ENCODE results near the gene ETFB. TPM values are rescaled to one million over a fixed set of nuclear protein-coding genes. Genes with fewer than 3 reads are reported as not detected.

ETFB gene
- polyA plus RNA-seq, 1 of the 3 experiments (the other 2 are of a cell fraction), result 169 TPM

DNA sequence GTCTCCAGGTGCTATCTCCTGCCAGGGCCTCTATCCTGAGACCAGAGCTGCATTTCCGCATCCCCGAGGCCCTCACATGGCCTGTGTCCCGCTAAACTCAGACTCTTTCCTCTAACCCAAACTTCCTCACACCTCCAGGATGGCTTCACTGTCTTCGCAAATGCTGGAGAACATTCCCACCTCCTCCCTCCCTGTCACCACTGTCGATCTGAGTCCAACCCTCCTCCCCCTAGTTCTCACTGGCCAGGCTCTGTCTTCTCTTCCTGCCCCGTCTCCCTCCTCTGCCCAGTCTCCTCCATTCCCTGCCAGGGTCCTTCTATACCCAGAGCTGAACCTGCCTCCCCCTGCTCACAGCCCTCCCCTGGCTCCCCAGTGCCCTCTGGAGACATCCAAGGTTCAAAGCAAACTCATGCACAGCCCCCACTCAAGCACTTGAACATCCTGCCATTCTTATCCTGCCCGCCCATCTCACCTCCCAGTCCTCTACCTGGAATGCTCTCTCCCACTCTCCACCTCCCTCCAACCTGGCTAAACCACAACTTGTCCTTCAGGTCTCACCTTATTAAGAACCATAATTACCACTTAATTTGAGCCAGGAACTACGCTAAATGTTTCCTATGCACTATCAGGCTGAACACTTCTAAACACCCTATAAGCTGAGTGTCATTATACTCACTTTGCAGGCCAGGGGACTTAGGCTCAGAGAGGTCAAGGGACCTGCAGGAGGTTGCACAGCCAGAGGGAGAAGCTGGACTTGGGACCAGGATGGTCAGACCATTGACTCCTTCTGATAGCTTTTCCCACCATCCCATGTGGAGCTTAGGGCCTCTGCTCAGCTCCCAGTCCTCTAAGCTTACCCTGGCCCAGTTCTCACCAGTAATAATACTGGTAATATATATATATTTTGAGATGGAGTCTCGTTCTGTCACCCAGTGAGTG is 23.3 kb downstream of the ETFB start:
- Histone ChIP-seq H3K4me1 (ENCODE audit: control insufficient read depth in 1 of 2, insufficient read depth in 2 of 2, low read depth in 1 of 2, low read length in 1 of 2) (peaks cover 0 to 8% of the 10 kb centered on the region in 2 experiments; a peak in 1 of 4 replicates), H3K27me3 (ENCODE audit: insufficient read depth) (no peaks in the 10 kb centered on the region), H2AFZ (ENCODE audit: low read depth) (no peak overlapping the region), H3F3A (replicated peaks; ENCODE audit: insufficient read depth) (peaks cover 3% of the 10 kb centered on the region), H3K9me2 (no peaks in the 10 kb centered on the region), H3K4me3 (ENCODE audit: low read depth in 2 of 2, low read length in 1 of 2) (no peak overlapping the region), H3K4me2 (no peak overlapping the region), H3K79me2 (ENCODE audit: insufficient read depth) (no peaks in the 10 kb centered on the region), H3K9me3 (no peaks in the 10 kb centered on the region), H3K27ac (ENCODE audit: low read depth in 2 of 2, low read length in 1 of 2) (no peak overlapping the region), H4K20me1 (ENCODE audit: insufficient read depth) (no peaks in the 10 kb centered on the region), H3K9ac (no peak overlapping the region), H3K36me3 (replicated peaks in 1 of 2; ENCODE audit: control insufficient read depth in 1 of 2, insufficient read depth in 2 of 2, low read length in 1 of 2) (no peaks in the 10 kb centered on the region)
- ChIA-PET POLR2A (interaction anchor here (1.3 kb wide), 1 partner anchor 22 kb away, joined by 4 read pairs; no protein-coding TSS in a partner anchor), CTCF (interaction anchor here (1.3 to 2.1 kb wide), 4 partner anchors 13 to 435 kb away, joined by 3 to 8 read pairs (median 4); no protein-coding TSS in a partner anchor)
- TF ChIP-seq, protein P1, sequence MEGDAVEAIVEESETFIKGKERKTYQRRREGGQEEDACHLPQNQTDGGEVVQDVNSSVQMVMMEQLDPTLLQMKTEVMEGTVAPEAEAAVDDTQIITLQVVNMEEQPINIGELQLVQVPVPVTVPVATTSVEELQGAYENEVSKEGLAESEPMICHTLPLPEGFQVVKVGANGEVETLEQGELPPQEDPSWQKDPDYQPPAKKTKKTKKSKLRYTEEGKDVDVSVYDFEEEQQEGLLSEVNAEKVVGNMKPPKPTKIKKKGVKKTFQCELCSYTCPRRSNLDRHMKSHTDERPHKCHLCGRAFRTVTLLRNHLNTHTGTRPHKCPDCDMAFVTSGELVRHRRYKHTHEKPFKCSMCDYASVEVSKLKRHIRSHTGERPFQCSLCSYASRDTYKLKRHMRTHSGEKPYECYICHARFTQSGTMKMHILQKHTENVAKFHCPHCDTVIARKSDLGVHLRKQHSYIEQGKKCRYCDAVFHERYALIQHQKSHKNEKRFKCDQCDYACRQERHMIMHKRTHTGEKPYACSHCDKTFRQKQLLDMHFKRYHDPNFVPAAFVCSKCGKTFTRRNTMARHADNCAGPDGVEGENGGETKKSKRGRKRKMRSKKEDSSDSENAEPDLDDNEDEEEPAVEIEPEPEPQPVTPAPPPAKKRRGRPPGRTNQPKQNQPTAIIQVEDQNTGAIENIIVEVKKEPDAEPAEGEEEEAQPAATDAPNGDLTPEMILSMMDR (IDR thresholded peaks at IDR 0.05), result no peak
- no peak for TF ChIP-seq RAD21 (IDR thresholded peaks at IDR 0.05; ENCODE audit: low read length)
- TF ChIP-seq RFX5 (IDR thresholded peaks at IDR 0.05; ENCODE audit: low read length), result no peak
- no peak for TF ChIP-seq TCF12 (IDR thresholded peaks at IDR 0.05)
- TF ChIP-seq NRF1 (IDR thresholded peaks at IDR 0.05; ENCODE audit: low read depth, low read length), result no peak
- no peak for TF ChIP-seq TEAD4 (IDR thresholded peaks at IDR 0.05; ENCODE audit: borderline replicate concordance, insufficient read depth)
- no peak for TF ChIP-seq JUND (IDR thresholded peaks at IDR 0.05)
- TF ChIP-seq, protein P2, sequence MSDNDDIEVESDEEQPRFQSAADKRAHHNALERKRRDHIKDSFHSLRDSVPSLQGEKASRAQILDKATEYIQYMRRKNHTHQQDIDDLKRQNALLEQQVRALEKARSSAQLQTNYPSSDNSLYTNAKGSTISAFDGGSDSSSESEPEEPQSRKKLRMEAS (IDR thresholded peaks at IDR 0.05; ENCODE audit: low read depth), result no peak
- 69% methylated on average over 8 of the region's 9 CpGs for WGBS (ENCODE audit: low lambda C conversion rate)
- DNase-seq, result no peak

DNA sequence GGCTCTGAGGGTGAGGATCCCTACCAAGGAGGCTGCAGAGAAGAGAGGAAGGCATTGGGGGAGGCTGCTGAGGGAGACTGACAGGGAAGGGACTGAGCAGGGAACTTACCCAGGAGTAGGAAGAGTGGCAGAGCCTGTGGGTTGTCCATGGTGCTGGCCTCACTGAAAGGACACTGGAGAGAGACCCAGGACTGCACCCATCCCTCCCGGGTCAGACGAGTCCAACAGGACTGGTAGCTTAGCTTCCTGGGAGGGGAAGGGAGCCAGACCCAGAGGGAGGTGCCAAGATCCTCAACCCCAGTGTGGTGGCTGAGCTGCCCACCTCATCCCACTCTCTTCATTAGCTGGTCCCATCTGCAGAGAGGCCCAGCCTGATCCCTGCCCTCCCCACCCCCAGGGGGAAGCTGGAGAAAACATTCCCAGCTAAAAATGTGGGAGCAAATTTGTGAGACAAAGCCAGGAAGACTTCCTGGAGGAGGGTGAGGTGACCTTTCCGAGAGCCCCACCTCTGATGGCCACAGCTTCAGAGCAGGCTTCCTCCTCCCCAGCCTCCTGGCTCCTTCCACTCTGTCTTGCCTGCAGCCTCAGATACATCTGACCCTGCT is 24.1 kb downstream of the ETFB start, which contains the start of gene VSIG10L:
VSIG10L (minus strand) TSS at position 164 of the 605 bp plus-strand sequence; CDS start at position 149, 15 bp downstream.
- Histone ChIP-seq H3K4me2 (no peak within 1 kb of the TSS), H3K27ac (ENCODE audit: low read depth in 2 of 2, low read length in 1 of 2) (no peak within 1 kb of the TSS), H4K20me1 (ENCODE audit: insufficient read depth) (no peaks in the 10 kb centered on the region), H3K36me3 (replicated peaks in 1 of 2; ENCODE audit: control insufficient read depth in 1 of 2, insufficient read depth in 2 of 2, low read length in 1 of 2) (no peaks in the 10 kb centered on the region), H3K9me2 (no peaks in the 10 kb centered on the region), H3K79me2 (ENCODE audit: insufficient read depth) (no peaks in the 10 kb centered on the region), H3K4me3 (ENCODE audit: low read depth in 2 of 2, low read length in 1 of 2) (no peak within 1 kb of the TSS), H3F3A (replicated peaks; ENCODE audit: insufficient read depth) (peaks cover 3% of the 10 kb centered on the region), H2AFZ (ENCODE audit: low read depth) (no peak within 1 kb of the TSS), H3K9me3 (no peaks in the 10 kb centered on the region), H3K27me3 (ENCODE audit: insufficient read depth) (no peaks in the 10 kb centered on the region), H3K9ac (no peak within 1 kb of the TSS), H3K4me1 (ENCODE audit: control insufficient read depth in 1 of 2, insufficient read depth in 2 of 2, low read depth in 1 of 2, low read length in 1 of 2) (peaks cover 0 to 8% of the 10 kb centered on the region in 2 experiments; a peak in 1 of 4 replicates)
- 71% methylated on average over 3 of the region's 3 CpGs for WGBS (ENCODE audit: low lambda C conversion rate)
- DNase-seq, result no peak
- POLR2A ChIA-PET, result interaction anchor here (1.3 kb wide), 1 partner anchor 23 kb away, joined by 4 read pairs; no protein-coding TSS in a partner anchor
- no peak for TF ChIP-seq SMC3 (IDR thresholded peaks at IDR 0.05; ENCODE audit: low read depth, low read length)
- TF ChIP-seq, protein P2 (IDR thresholded peaks at IDR 0.05; ENCODE audit: low read depth), result no peak
- TF ChIP-seq, protein P3, sequence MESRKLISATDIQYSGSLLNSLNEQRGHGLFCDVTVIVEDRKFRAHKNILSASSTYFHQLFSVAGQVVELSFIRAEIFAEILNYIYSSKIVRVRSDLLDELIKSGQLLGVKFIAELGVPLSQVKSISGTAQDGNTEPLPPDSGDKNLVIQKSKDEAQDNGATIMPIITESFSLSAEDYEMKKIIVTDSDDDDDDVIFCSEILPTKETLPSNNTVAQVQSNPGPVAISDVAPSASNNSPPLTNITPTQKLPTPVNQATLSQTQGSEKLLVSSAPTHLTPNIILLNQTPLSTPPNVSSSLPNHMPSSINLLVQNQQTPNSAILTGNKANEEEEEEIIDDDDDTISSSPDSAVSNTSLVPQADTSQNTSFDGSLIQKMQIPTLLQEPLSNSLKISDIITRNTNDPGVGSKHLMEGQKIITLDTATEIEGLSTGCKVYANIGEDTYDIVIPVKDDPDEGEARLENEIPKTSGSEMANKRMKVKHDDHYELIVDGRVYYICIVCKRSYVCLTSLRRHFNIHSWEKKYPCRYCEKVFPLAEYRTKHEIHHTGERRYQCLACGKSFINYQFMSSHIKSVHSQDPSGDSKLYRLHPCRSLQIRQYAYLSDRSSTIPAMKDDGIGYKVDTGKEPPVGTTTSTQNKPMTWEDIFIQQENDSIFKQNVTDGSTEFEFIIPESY (IDR thresholded peaks at IDR 0.05; ENCODE audit: borderline replicate concordance, low read depth), result no peak
- no peak for TF ChIP-seq GABPA (IDR thresholded peaks at IDR 0.05; ENCODE audit: low read depth)
- TF ChIP-seq FOXM1 (IDR thresholded peaks at IDR 0.05; ENCODE audit: low read depth), result no peak
- TF ChIP-seq FOSL2 (IDR thresholded peaks at IDR 0.05; ENCODE audit: borderline replicate concordance, low read depth), result no peak
- TF ChIP-seq TAF1 (IDR thresholded peaks at IDR 0.05; ENCODE audit: borderline replicate concordance, low read depth, low read length), result no peak
- no peak for TF ChIP-seq JUND (IDR thresholded peaks at IDR 0.05)
- no peak for TF ChIP-seq CHD2 (IDR thresholded peaks at IDR 0.05; ENCODE audit: low read length, partially characterized antibody)
- no peak for TF ChIP-seq RAD21 (IDR thresholded peaks at IDR 0.05; ENCODE audit: low read length)
- CTCF ChIA-PET, result interaction anchor here (1.3 to 2.1 kb wide), 5 partner anchors 9 to 436 kb away, joined by 3 to 8 read pairs (median 4); no protein-coding TSS in a partner anchor
